Endothelial cell of umbilical vein (primary cell): ENCODE measurements around the gene SHISA3. TPM values are rescaled to one million over a fixed set of nuclear protein-coding genes. Genes with fewer than 3 reads are reported as not detected.

Experiments used
- BruUV-seq: library from RNA; stranded (reverse); fragments of 400-500 nt; replicated peaks from 2 replicates; lab custom pipeline; 2021; lab: Mats Ljungman, UMichigan
- CTCF ChIA-PET: fragments of 300-600, 350-600 bp; sonication (Branson Sonifier 250); formaldehyde crosslinking; loops from one replicate; lab custom pipeline; 2021; ENCODE audit warnings: antibody characterized with exemption, inconsistent platforms; lab: Charles Lee
- POLR2A ChIA-PET: fragments of 300-600, 350-600 bp; sonication (Branson Sonifier 250); formaldehyde crosslinking; loops from one replicate; lab custom pipeline; 2021; ENCODE audit warnings: antibody characterized with exemption, inconsistent platforms; lab: Charles Lee
- DNase-seq: peaks from one replicate; pipeline ENCODE4 v3.0.0-alpha.2; 2011; ENCODE audit warnings: low read depth, low spot score
- FAIRE-seq: peaks from 2 replicates; lab custom pipeline; 2011; peaks lifted over from hg19 to GRCh38; lab: Jason Lieb, UNC
- H2AFZ ChIP-seq: 2 replicates; pipeline ENCODE4 v1.6.0; 2012; ENCODE audit warnings: low read depth, low read length, control low read depth, inconsistent platforms
- H3K27ac ChIP-seq: 2 replicates; pipeline ENCODE4 v1.5.1; 2011; ENCODE audit warnings: low read depth, mild to moderate bottlenecking, control low read depth, low read length, moderate library complexity; ENCODE audit not compliant: insufficient read depth
- H3K27me3 ChIP-seq, 2 experiments: 2 replicates each; pipeline versions ENCODE4 v1.6.0 to v1.6.1; 2011; ENCODE audit warnings: low read length in 2 of 2, mixed read lengths in 1 of 2; ENCODE audit not compliant: control insufficient read depth in 2 of 2, insufficient read depth in 2 of 2
- H3K36me3 ChIP-seq, 2 experiments: 2 replicates in 1 of 2; 3 replicates in 1 of 2; pipeline ENCODE4 v1.5.1; 2011; ENCODE audit warnings: low read length in 2 of 2, mild to moderate bottlenecking in 1 of 2, moderate library complexity in 1 of 2; ENCODE audit not compliant: control insufficient read depth in 2 of 2, insufficient read depth in 2 of 2; ENCODE audit errors: extremely low read depth in 1 of 2
- H3K4me1 ChIP-seq: 3 replicates; pipeline ENCODE4 v1.5.1; 2011; ENCODE audit warnings: mild to moderate bottlenecking, low read length; ENCODE audit not compliant: control insufficient read depth, insufficient read depth; ENCODE audit errors: extremely low read depth
- H3K4me2 ChIP-seq: 2 replicates; pipeline ENCODE4 v1.6.1; 2011; ENCODE audit warnings: low read length, control low read depth, mixed read lengths; ENCODE audit not compliant: insufficient read depth
- H3K4me3 ChIP-seq, 3 experiments: fragments of 200-600 bp in 1 of 3; sonication (generic), shearing (Covaris generic) in 1 of 3; replicated peaks in 1 of 3; 2 replicates each; pipeline ENCODE4 v1.5.1; 2011 to 2016; ENCODE audit warnings: control low read depth in 3 of 3, low read length in 3 of 3, mild to moderate bottlenecking in 2 of 3, inconsistent platforms in 1 of 3, low read depth in 1 of 3, moderate library complexity in 1 of 3; ENCODE audit not compliant: insufficient read depth in 1 of 3
- H3K79me2 ChIP-seq: 2 replicates; pipeline ENCODE4 v1.6.0; 2012; ENCODE audit warnings: low read length, inconsistent platforms; ENCODE audit not compliant: control insufficient read depth, insufficient read depth
- H3K9ac ChIP-seq: replicated peaks from 2 replicates; pipeline ENCODE3; 2011; ENCODE audit warnings: low read length, control low read depth; ENCODE audit not compliant: insufficient read depth; ENCODE audit errors: extremely low read depth
- H3K9me1 ChIP-seq: replicated peaks from 3 replicates; pipeline ENCODE4 v1.6.0; 2011; ENCODE audit warnings: mild to moderate bottlenecking, low read length; ENCODE audit not compliant: control insufficient read depth, insufficient read depth; ENCODE audit errors: extremely low read depth
- H3K9me3 ChIP-seq: replicated peaks from 2 replicates; pipeline ENCODE4 v1.5.1; 2012; ENCODE audit warnings: low read length, inconsistent platforms; ENCODE audit not compliant: control insufficient read depth, insufficient read depth
- H4K20me1 ChIP-seq: replicated peaks from 2 replicates; pipeline ENCODE3; 2011; ENCODE audit warnings: mild to moderate bottlenecking, low read length; ENCODE audit not compliant: control insufficient read depth, insufficient read depth; ENCODE audit errors: extremely low read depth
- EZH2 ChIP-seq: IDR thresholded peaks from 2 replicates; pipeline ENCODE4 v1.6.1; 2012; ENCODE audit warnings: borderline replicate concordance, low read depth, mild to moderate bottlenecking, moderate library complexity, low read length, inconsistent platforms; ENCODE audit not compliant: severe bottlenecking
- JUN ChIP-seq: IDR thresholded peaks from 2 replicates; pipeline ENCODE4 v1.6.1; 2011; ENCODE audit warnings: borderline replicate concordance, low read depth; ENCODE audit not compliant: insufficient read length, insufficient read depth
- MYC ChIP-seq: IDR thresholded peaks from one replicate; pipeline ENCODE4 v1.6.1; 2011; ENCODE audit warnings: mild to moderate bottlenecking, low read depth, low read length
- dilution Hi-C: fragments of 300-500 bp; cut with MboI; formaldehyde crosslinking; loops from one replicate; pipeline ENCODE4 v1.15.0; 2019; ENCODE audit warnings: low sequenced_read_pairs; ENCODE audit not compliant: extremely low pct_ligation_motif_present
- intact Hi-C: fragments of 100-400 bp; cut with micrococcal nuclease; formaldehyde crosslinking; loops from one replicate; pipeline ENCODE4 v1.10.0; 2022
- polyA plus RNA-seq, 4 experiments: library from polyadenylated mRNA; depleted of rRNA in 3 of 4; stranded (reverse) in 3 of 4; unstranded in 1 of 4; fragments of >200 nt; gene quantifications; 2 replicates each; pipeline versions ENCODE4 v1.2.1 to v1.2.3, GENCODE V29; 2011 to 2012; ENCODE audit warnings: missing spikeins in 1 of 4
- total RNA-seq: library from RNA; stranded (reverse); gene quantifications from 2 replicates; pipeline ENCODE4 v1.2.3, GENCODE V29; 2021
- TF ChIP-seq, protein P1 (sequence below): IDR thresholded peaks from 2 replicates; pipeline ENCODE4 v1.6.1; 2011; ENCODE audit not compliant: insufficient read depth, insufficient read length

SHISA3 gene
- total and polyA plus RNA-seq, 2 donors (not counting 3 experiments of a cell fraction or from before 2014, with no cell fraction given) = 12.0 to 16.6 TPM

DNA sequence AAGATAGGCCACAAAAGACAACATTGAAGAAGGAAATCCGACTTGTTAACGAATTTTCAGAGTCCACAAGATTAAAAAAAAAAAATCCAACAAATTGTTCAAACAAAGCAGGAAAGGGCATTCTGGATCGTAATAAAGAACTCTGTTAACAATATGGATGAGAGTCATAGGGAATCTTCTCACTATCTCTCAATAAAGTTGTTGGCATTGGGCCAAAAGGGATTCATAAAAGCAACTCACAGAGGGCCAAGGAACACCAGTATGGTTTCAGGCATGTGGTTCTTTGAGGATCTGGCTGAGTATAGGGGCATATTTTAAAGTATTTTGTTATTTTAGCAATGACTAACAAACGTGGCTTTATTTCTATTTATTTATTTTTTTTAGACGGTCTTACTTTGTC lies 49.5 kb downstream of the SHISA3 start:
- no peak for DNase-seq
- dilution Hi-C loops (no loop called here), intact Hi-C loops (no loop called here)
- POLR2A ChIA-PET = no interaction called here
- no peak for TF ChIP-seq JUN
- no peak for TF ChIP-seq EZH2
- TF ChIP-seq, protein P1, sequence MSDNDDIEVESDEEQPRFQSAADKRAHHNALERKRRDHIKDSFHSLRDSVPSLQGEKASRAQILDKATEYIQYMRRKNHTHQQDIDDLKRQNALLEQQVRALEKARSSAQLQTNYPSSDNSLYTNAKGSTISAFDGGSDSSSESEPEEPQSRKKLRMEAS = no peak
- no peak for TF ChIP-seq MYC
- Histone ChIP-seq H3K9me3 (no peaks in the 10 kb centered on the region), H3K27me3 (no peaks in the 10 kb centered on the region), H3K4me1 (no peaks in the 10 kb centered on the region), H3K4me3 (no peak overlapping the region), H3K36me3 (no peaks in the 10 kb centered on the region), H3K9ac (no peak overlapping the region), H2AFZ (no peak overlapping the region), H4K20me1 (no peaks in the 10 kb centered on the region), H3K4me2 (no peak overlapping the region), H3K9me1 (no peaks in the 10 kb centered on the region), H3K79me2 (no peaks in the 10 kb centered on the region), H3K27ac (no peak overlapping the region)
- no peak for FAIRE-seq
- BruUV-seq = no TSS peak
- CTCF ChIA-PET = interaction anchor here (0.9 kb wide), 1 partner anchor 11 kb away, joined by 3 read pairs; no protein-coding TSS in a partner anchor

Other genes starting within 250 kb of the SHISA3 start
- gene BEND4, start 244.8 kb upstream of the SHISA3 start, total RNA-seq = 0.07 and 0.27 TPM in 2 replicates
- gene BEND4, start 244.8 kb upstream of the SHISA3 start, polyA plus RNA-seq = 0.01 and 0.02 TPM in 2 replicates